T-helper 2 cell (primary cell): Measurements from ENCODE around the gene MBP.

ENCODE experiments used
- DNase-seq, 5 experiments: peaks; one replicate each; pipeline versions ENCODE4 v3.0.0 to v3.0.0-alpha.2; 2012 to 2022

Gene MBP

DNA sequence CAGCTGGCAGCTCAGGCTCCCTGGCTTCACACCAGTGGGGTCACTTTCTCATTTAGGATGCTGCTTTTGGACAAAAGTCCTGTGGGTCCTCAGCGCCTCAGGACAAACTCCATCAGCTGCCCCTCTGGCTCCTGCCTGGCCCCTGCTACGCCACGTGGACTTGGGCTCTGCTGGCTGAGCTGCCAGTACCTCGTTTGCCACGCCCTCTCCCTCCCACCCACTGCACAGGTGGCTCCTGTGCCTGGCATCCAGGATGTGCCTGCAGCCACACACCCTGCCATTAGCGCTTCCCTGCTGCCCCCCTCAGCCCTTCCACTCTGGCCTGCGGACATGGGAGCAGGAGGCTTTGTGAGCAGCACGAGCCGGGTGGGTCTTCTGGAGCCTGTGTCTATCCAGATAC lies 191.3 kb downstream of the MBP start:
- DNase-seq = no peak

- no peak for DNase-seq
Observed at GRCh38 chr18:76938619-76939018, 194.0 kb downstream of the MBP start.

DNA sequence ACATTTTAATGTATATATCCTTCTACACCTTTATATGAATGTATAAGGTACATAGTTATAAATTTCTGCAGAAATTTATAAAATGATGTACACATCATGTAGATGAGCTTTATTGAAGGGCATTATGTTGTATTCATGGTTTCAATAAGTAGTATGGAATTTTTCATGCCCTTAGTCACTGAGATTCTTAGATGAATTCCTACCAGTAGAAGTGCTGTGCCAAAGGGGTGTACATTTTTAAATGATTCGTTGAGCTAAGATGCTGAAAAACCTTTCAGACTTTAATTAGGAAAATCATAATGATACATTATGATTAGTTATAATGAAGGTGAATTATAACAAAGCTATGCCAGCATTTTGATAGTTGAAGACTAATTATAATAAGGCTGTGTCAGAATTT lies 195.0 kb downstream of the MBP start:
- no peak for DNase-seq

DNA sequence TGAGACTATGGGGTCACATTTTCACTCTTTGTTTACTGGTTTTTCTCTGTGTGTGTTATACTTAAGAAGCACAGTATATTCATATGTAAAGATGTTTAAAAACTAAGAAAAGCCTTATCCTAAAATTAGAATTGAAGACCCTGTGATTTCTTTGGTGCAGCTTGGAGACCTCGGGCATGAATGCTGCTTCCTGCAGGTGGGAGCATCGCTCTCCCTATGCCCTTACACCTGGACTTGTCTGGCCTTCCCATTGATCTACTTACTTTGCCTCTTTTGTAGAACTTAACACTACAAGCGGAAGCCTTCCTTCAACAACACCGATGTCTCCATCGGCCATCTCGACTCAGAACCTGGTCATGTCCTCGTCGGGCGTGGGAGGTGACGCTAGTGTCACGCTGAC lies 195.7 kb downstream of the MBP start:
- DNase-seq = no peak

DNA sequence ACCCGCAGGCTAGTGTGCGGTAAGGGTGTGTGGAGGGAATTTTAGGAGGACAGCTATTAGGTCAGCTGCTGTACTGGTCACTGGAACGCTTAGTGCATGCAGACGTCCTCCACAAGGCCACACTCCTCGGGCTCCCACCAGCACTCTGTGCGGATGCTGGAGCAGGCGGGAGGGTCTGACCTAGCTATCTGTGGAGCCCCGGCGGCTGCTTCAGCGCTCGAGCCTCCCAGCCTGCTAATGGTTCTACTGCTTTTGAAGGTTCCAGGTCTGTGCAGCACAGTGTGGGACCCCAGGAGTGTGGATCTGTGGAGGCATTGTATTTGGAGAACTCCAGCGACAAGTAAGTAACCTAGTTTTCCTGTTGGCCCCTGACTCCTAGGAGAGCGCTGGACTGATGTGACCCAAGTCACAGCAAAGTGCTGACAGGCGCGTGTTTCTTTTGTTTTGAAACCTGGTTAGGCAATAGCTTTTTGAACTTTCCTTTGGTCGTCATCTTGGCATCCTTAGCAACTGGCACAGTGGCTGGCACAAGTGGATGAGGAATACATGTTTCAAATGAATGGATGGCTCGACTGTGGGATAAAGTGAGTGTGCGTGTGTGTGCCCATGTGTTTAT lies 196.8 kb downstream of the MBP start:
- DNase-seq = no peak

DNA sequence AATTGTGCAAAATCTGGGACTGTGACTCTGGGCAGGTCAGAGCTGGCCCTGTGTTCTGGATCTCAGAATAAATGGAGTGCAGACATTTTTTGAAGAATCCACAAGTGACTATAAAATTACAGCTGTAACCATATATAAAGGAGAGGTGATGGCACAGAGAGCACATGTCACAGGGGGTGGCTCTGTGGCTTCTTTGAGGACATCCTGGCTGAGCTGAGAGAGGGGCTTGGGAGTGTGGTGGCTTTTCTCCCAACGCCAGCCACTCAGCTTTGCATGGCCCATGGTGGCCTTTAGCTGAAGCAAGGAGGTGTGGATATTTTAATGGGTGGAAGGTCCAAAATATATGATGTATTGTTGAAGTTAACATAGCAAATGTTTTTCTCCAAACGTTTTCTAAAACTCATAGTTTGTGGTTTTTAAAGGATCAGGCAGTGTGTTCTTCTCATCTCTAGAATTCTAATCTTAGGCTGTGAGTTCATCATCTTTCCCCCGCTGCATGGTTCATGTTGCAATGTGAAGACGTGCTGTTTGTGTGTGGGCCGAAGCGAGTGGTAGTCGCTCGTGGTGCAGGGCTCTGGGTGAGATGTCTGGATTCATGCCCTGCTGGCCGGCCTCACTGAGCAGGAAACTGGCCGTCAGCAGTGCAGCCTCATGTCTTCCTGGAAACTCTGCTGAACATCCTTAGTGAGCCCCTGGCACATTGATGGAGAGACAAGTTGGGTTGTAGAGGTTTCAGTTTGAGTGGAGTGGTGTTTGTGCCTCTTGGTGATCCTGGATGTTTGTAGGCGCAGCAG lies 200.4 kb downstream of the MBP start:
- DNase-seq = no peak

- DNase-seq = no peak
Observed at GRCh38 chr18:76931171-76931570, 201.4 kb downstream of the MBP start.
